Progenitor cell of endocrine pancreas (in vitro differentiated cells): ENCODE results near the gene P2RY8. TPM values are rescaled to one million over a fixed set of nuclear protein-coding genes. Genes with fewer than 3 reads are reported as not detected.
A peak's percentile ranks its signal among the peaks of the same experiment; 100 is the strongest.
"Not testable (repeated sequence)": the region's sequence is repeated elsewhere in the genome, so short reads cannot be mapped to it uniquely, and the experiment has no call there.

Experiments used
- DNase-seq: peaks from one replicate; pipeline ENCODE4 v3.0.0; 2021; ENCODE audit warnings: low spot score; ENCODE audit not compliant: unreplicated experiment
- H3K27ac Mint-ChIP-seq: 2 replicates; pipeline ENCODE4 v1.8.0; 2021; ENCODE audit warnings: mild to moderate bottlenecking, moderate library complexity, mixed read lengths
- H3K27me3 Mint-ChIP-seq: 2 replicates; pipeline ENCODE4 v1.8.0; 2021; ENCODE audit warnings: mixed read lengths
- H3K36me3 Mint-ChIP-seq: 2 replicates; pipeline ENCODE4 v1.8.0; 2022; ENCODE audit warnings: mixed read lengths; ENCODE audit not compliant: insufficient read depth
- H3K4me1 Mint-ChIP-seq: 2 replicates; pipeline ENCODE4 v1.8.0; 2021; ENCODE audit warnings: low read depth, mixed read lengths
- H3K4me3 Mint-ChIP-seq: 2 replicates; pipeline ENCODE4 v1.8.0; 2021; ENCODE audit warnings: low read depth, mild to moderate bottlenecking, moderate library complexity, mixed read lengths
- H3K9me3 Mint-ChIP-seq: 2 replicates; pipeline ENCODE4 v1.8.0; 2021; ENCODE audit warnings: low read depth, mixed read lengths
- total RNA-seq: library from RNA; stranded (reverse); gene quantifications from 2 replicates; pipeline ENCODE4 v1.2.1, GENCODE V29; 2021
- TF ChIP-seq, protein P1 (sequence below): fragments of 200-600 bp; sonication (generic); IDR thresholded peaks from one replicate; pipeline ENCODE4 v1.5.0; 2021; ENCODE audit warnings: antibody characterized with exemption, mild to moderate bottlenecking; ENCODE audit not compliant: unreplicated experiment

Gene P2RY8
- total RNA-seq, 1 donor from 2014 or later, result not detected

DNA sequence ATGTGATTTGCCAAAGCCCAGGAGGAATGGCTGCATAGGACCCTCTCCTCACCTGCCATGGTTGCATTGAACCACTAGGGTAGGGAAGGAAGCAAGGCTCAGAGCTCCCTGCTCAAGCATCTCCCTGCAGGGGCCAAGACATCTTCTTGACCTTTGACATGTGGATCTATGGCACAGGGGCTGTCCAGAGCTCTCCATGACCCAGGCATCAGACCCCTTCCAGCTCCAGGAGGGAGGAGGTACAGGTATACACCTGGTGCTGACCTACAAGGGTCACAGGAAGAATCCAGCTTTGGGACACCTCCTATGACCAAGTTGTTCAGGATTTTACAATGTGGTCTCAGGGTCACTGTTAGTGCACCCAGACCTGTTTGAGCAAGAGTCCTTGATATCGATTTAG lies 61.1 kb downstream of the P2RY8 start:
- H3K27ac Mint-ChIP-seq, result no peak overlapping the region
- TF ChIP-seq, protein P1, sequence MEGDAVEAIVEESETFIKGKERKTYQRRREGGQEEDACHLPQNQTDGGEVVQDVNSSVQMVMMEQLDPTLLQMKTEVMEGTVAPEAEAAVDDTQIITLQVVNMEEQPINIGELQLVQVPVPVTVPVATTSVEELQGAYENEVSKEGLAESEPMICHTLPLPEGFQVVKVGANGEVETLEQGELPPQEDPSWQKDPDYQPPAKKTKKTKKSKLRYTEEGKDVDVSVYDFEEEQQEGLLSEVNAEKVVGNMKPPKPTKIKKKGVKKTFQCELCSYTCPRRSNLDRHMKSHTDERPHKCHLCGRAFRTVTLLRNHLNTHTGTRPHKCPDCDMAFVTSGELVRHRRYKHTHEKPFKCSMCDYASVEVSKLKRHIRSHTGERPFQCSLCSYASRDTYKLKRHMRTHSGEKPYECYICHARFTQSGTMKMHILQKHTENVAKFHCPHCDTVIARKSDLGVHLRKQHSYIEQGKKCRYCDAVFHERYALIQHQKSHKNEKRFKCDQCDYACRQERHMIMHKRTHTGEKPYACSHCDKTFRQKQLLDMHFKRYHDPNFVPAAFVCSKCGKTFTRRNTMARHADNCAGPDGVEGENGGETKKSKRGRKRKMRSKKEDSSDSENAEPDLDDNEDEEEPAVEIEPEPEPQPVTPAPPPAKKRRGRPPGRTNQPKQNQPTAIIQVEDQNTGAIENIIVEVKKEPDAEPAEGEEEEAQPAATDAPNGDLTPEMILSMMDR, result no peak
- peaks cover 25% of the 10 kb centered on the region for H3K9me3 Mint-ChIP-seq
- H3K4me1 Mint-ChIP-seq, result no peaks in the 10 kb centered on the region
- H3K36me3 Mint-ChIP-seq, result no peaks in the 10 kb centered on the region
- peaks cover 13% of the 10 kb centered on the region for H3K27me3 Mint-ChIP-seq
- no peak for DNase-seq
- H3K4me3 Mint-ChIP-seq, result no peak overlapping the region

- no peak overlapping the region for H3K4me3 Mint-ChIP-seq
- TF ChIP-seq, protein P1, result no peak
- peaks cover 25% of the 10 kb centered on the region for H3K9me3 Mint-ChIP-seq
- DNase-seq, result no peak
- peaks cover 13% of the 10 kb centered on the region for H3K27me3 Mint-ChIP-seq
- no peaks in the 10 kb centered on the region for H3K36me3 Mint-ChIP-seq
- H3K4me1 Mint-ChIP-seq, result no peaks in the 10 kb centered on the region
- no peak overlapping the region for H3K27ac Mint-ChIP-seq
These were observed 61.5 kb downstream of the P2RY8 start for GRCh38 chrX:1475481-1475880.

DNA sequence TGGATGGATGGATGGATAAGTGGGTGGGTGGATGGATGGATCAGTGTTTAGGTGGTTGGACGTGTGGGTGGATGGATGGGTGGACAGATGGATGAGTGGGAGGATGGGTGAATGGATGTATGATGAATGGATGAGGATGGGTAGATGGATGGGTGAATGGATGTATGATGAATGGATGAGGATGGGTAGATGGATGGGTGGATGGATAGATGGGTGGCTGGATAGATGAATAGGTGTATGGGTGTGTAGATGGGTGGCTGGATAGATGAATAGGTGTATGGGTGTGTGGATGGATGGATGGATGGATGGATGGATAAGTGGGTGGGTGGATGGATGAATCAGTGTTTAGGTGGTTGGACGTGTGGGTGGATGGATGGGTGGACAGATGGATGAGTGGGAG lies 62.4 kb downstream of the P2RY8 start:
- Mint-ChIP-seq H3K9me3 (peaks cover 20% of the 10 kb centered on the region), H3K27me3 (peaks cover 12% of the 10 kb centered on the region)
- not testable (repeated sequence) for DNase-seq, H3K4me3 Mint-ChIP-seq, H3K27ac Mint-ChIP-seq, H3K36me3 Mint-ChIP-seq, H3K4me1 Mint-ChIP-seq

GRCh38 chrX:1472975-1473374 lies 64.0 kb downstream of the P2RY8 start:
- peaks cover 4% of the 10 kb centered on the region for H3K27me3 Mint-ChIP-seq
- no peaks in the 10 kb centered on the region for H3K36me3 Mint-ChIP-seq
- TF ChIP-seq, protein P1, result no peak
- H3K9me3 Mint-ChIP-seq, result peaks cover 8% of the 10 kb centered on the region
- H3K27ac Mint-ChIP-seq, result no peak overlapping the region
- H3K4me3 Mint-ChIP-seq, result no peak overlapping the region
- no peaks in the 10 kb centered on the region for H3K4me1 Mint-ChIP-seq
- DNase-seq, result no peak

DNA sequence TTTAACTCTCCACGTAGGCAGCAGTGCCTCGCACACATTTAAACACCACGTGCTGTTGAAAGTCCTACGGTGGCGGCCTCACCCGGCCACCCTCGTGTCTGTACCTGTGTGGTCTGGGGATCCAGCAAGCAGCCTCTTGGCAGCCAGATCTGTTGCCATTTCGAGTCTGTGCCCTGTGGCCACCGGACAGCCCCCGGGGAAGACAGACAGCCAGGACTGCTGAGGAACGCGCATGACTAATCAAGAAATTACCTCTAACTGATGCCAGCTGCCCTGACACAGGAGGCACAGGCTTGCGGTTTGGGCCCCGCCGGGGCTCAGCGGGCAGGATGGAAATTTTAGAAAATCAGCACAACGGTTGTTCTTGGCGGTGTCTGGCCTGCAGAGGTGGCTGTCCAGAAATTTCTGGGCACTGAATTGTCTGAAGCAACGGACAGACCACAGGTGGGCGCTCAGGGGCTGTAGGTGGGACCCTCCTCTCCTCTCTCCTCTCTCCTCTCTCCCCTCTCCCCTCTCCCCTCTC lies 68.7 kb downstream of the P2RY8 start:
- peaks cover 7% of the 10 kb centered on the region for H3K27me3 Mint-ChIP-seq
- no peak overlapping the region for H3K27ac Mint-ChIP-seq
- H3K9me3 Mint-ChIP-seq, result peaks cover 5% of the 10 kb centered on the region
- TF ChIP-seq, protein P1, result no peak
- no peaks in the 10 kb centered on the region for H3K4me1 Mint-ChIP-seq
- H3K36me3 Mint-ChIP-seq, result no peaks in the 10 kb centered on the region
- no peak overlapping the region for H3K4me3 Mint-ChIP-seq
- DNase-seq, result peak; percentile 4

GRCh38 chrX:1466971-1467561 lies 69.9 kb downstream of the P2RY8 start:
- Mint-ChIP-seq H3K27ac (no peak overlapping the region), H3K4me3 (no peak overlapping the region), H3K9me3 (peaks cover 4% of the 10 kb centered on the region), H3K4me1 (no peaks in the 10 kb centered on the region), H3K27me3 (peaks cover 10% of the 10 kb centered on the region), H3K36me3 (no peaks in the 10 kb centered on the region)
- peak; percentile 3 for DNase-seq
- TF ChIP-seq, protein P1, result no peak
